Measurements from ENCODE around the gene BIRC6. TPM values are rescaled to one million over a fixed set of nuclear protein-coding genes. Genes with fewer than 3 reads are reported as not detected.
"Not testable (repeated sequence)": the region's sequence is repeated elsewhere in the genome, so short reads cannot be mapped to it uniquely, and the experiment has no call there.

BIRC6 gene
- total RNA-seq (2022): 96.7 and 100 TPM in 2 replicates
- Bru-seq, nascent RNA: percentile 93 among the genes with signal in this experiment
- percentile 93 among the genes with signal in this experiment for BruChase-seq, experiment 1, labeled RNA remaining after a 2-hour chase
- BruChase-seq, experiment 2, labeled RNA remaining after a 6-hour chase: percentile 92 among the genes with signal in this experiment
- long read RNA-seq, partial matches to known transcripts: 11 of 23 reads
- long read RNA-seq, other reads (novel, unspliced or antisense): 12 of 23 reads

GRCh38 chr2:32356681-32357317 lies at the start of gene BIRC6:
TSS of gene BIRC6 (plus strand) at chr2:32357023. CDS start at chr2:32357162, 139 bp downstream.
- no peaks in the 10 kb centered on the region for H3K9me3 ChIP-seq
- Mint-ChIP-seq H3K4me3 (ENCODE audit: unreplicated experiment) (peak within 1 kb of the TSS; percentile 82), H3K4me1 (ENCODE audit: low read depth, unreplicated experiment) (peaks cover 29% of the 10 kb centered on the region), H3K36me3 (ENCODE audit: insufficient read depth, unreplicated experiment) (peaks cover 29% of the 10 kb centered on the region), H3K9me3 (ENCODE audit: unreplicated experiment) (no peaks in the 10 kb centered on the region), H3K27me3 (ENCODE audit: insufficient read depth, unreplicated experiment) (no peaks in the 10 kb centered on the region), H3K27ac (ENCODE audit: unreplicated experiment) (peak within 1 kb of the TSS; percentile 78)
- no peaks in the 10 kb centered on the region for H3K27me3 ChIP-seq (replicated peaks; ENCODE audit: control insufficient read depth, insufficient read depth, low read length)
- H3K36me3 ChIP-seq (ENCODE audit: control insufficient read depth, insufficient read depth, low read length): no peaks in the 10 kb centered on the region
- DNase-seq: peak; percentile 99 to 100
- ChIA-PET POLR2A (interaction anchor here (0.7 to 1.2 kb wide), 2 partner anchors 191 to 284 kb away, joined by 3 to 4 read pairs; partner anchors contain the start of gene SLC30A6), CTCF (interaction anchor here (0.5 kb wide), 1 partner anchor 1039 kb away, joined by 3 read pairs; no protein-coding TSS in a partner anchor)
- intact Hi-C loops (cut with micrococcal nuclease; ENCODE audit: unreplicated experiment): loop anchor here (1.0 to 10.0 kb wide), 4 partner anchors 27 to 292 kb away; partner anchors contain the start of genes SPAST and YIPF4
- peak within 1 kb of the TSS; percentile 100 for H3K4me3 ChIP-seq (ENCODE audit: low read depth, low read length)
- H3K4me1 ChIP-seq: peaks cover 16% of the 10 kb centered on the region
- no TSS peak for BruUV-seq (replicated peaks)
- no peak for TF ChIP-seq CTCF (IDR thresholded peaks at IDR 0.05; ENCODE audit: insufficient read depth in 1 of 2, low read depth in 1 of 2, low read length in 1 of 2, severe bottlenecking in 1 of 2, unreplicated experiment in 1 of 2)

GRCh38 chr2:32310577-32310976 lies 46.2 kb upstream of the BIRC6 start:
- ChIA-PET POLR2A (no interaction called here), CTCF (no interaction called here)
- no peak for TF ChIP-seq CTCF (IDR thresholded peaks at IDR 0.05; ENCODE audit: insufficient read depth in 1 of 2, low read depth in 1 of 2, low read length in 1 of 2, severe bottlenecking in 1 of 2, unreplicated experiment in 1 of 2)
- Histone ChIP-seq H3K9me3 (no peaks in the 10 kb centered on the region), H3K27me3 (replicated peaks; ENCODE audit: control insufficient read depth, insufficient read depth, low read length) (no peaks in the 10 kb centered on the region), H3K4me3 (ENCODE audit: low read depth, low read length) (no peak overlapping the region), H3K36me3 (ENCODE audit: control insufficient read depth, insufficient read depth, low read length) (no peaks in the 10 kb centered on the region), H3K4me1 (no peaks in the 10 kb centered on the region)
- Mint-ChIP-seq H3K9me3 (ENCODE audit: unreplicated experiment) (no peaks in the 10 kb centered on the region), H3K27me3 (ENCODE audit: insufficient read depth, unreplicated experiment) (no peaks in the 10 kb centered on the region), H3K4me1 (ENCODE audit: low read depth, unreplicated experiment) (no peaks in the 10 kb centered on the region), H3K36me3 (ENCODE audit: insufficient read depth, unreplicated experiment) (peaks cover 10% of the 10 kb centered on the region), H3K4me3 (ENCODE audit: unreplicated experiment) (no peak overlapping the region), H3K27ac (ENCODE audit: unreplicated experiment) (no peak overlapping the region)
- intact Hi-C loops (cut with micrococcal nuclease; ENCODE audit: unreplicated experiment): no loop called here
- BruUV-seq (replicated peaks): no TSS peak
- no peak for DNase-seq

GRCh38 chr2:32314886-32315285 lies 41.9 kb upstream of the BIRC6 start:
- no peaks in the 10 kb centered on the region for H3K36me3 ChIP-seq (ENCODE audit: control insufficient read depth, insufficient read depth, low read length)
- POLR2A ChIA-PET: no interaction called here
- no peak for DNase-seq
- intact Hi-C loops (cut with micrococcal nuclease; ENCODE audit: unreplicated experiment): no loop called here
- H3K36me3 Mint-ChIP-seq (ENCODE audit: insufficient read depth, unreplicated experiment): peaks cover 7% of the 10 kb centered on the region
- H3K9me3 Mint-ChIP-seq (ENCODE audit: unreplicated experiment): no peaks in the 10 kb centered on the region
- no peaks in the 10 kb centered on the region for H3K4me1 ChIP-seq
- H3K4me3 ChIP-seq (ENCODE audit: low read depth, low read length): no peak overlapping the region
- H3K4me1 Mint-ChIP-seq (ENCODE audit: low read depth, unreplicated experiment): no peaks in the 10 kb centered on the region
- no peaks in the 10 kb centered on the region for H3K27me3 Mint-ChIP-seq (ENCODE audit: insufficient read depth, unreplicated experiment)
- H3K27me3 ChIP-seq (replicated peaks; ENCODE audit: control insufficient read depth, insufficient read depth, low read length): no peaks in the 10 kb centered on the region
- H3K4me3 Mint-ChIP-seq (ENCODE audit: unreplicated experiment): no peak overlapping the region
- no peaks in the 10 kb centered on the region for H3K9me3 ChIP-seq
- no TSS peak for BruUV-seq (replicated peaks)
- no peak for TF ChIP-seq CTCF (IDR thresholded peaks at IDR 0.05; ENCODE audit: insufficient read depth in 1 of 2, low read depth in 1 of 2, low read length in 1 of 2, severe bottlenecking in 1 of 2, unreplicated experiment in 1 of 2)
- CTCF ChIA-PET: interaction anchor here (0.6 kb wide), 1 partner anchor 165 kb away, joined by 3 read pairs; no protein-coding TSS in a partner anchor
- no peak overlapping the region for H3K27ac Mint-ChIP-seq (ENCODE audit: unreplicated experiment)

- POLR2A ChIA-PET; H3K36me3 ChIP-seq (ENCODE audit: control insufficient read depth, insufficient read depth, low read length); H3K36me3 Mint-ChIP-seq (ENCODE audit: insufficient read depth, unreplicated experiment); DNase-seq; CTCF ChIA-PET; H3K27me3 Mint-ChIP-seq (ENCODE audit: insufficient read depth, unreplicated experiment); H3K9me3 Mint-ChIP-seq (ENCODE audit: unreplicated experiment); H3K27me3 ChIP-seq (replicated peaks; ENCODE audit: control insufficient read depth, insufficient read depth, low read length); H3K9me3 ChIP-seq; H3K4me3 ChIP-seq (ENCODE audit: low read depth, low read length); BruUV-seq (replicated peaks): not testable (repeated sequence)
- peak overlapping the region; percentile 3 for H3K27ac Mint-ChIP-seq (ENCODE audit: unreplicated experiment)
- H3K4me1 Mint-ChIP-seq (ENCODE audit: low read depth, unreplicated experiment): peaks cover 35% of the 10 kb centered on the region
- intact Hi-C loops (cut with micrococcal nuclease; ENCODE audit: unreplicated experiment): loop anchor here (1.0 kb wide), 2 partner anchors 29 to 51 kb away; partner anchors contain the start of genes BIRC6 and YIPF4
- H3K4me3 Mint-ChIP-seq (ENCODE audit: unreplicated experiment): peak overlapping the region; percentile 46
- H3K4me1 ChIP-seq: peaks cover 28% of the 10 kb centered on the region
These were observed 28.1 kb upstream of the BIRC6 start for GRCh38 chr2:32328679-32329078.

Data from Caco-2 (cell line).